H1 (cell line): Measurements from ENCODE around the gene HYAL1. TPM values are rescaled to one million over a fixed set of nuclear protein-coding genes. Genes with fewer than 3 reads are reported as not detected.

ENCODE experiments used
- CTCF ChIA-PET: fragments of 300-600 bp; sonication (Branson Sonifier 250); formaldehyde crosslinking; loops from one replicate; lab custom pipeline; 2021; ENCODE audit not compliant: partially characterized antibody; lab: Charles Lee
- POLR2A ChIA-PET: fragments of 300-600 bp; sonication (Branson Sonifier 250); formaldehyde crosslinking; loops from one replicate; lab custom pipeline; 2021; ENCODE audit warnings: inconsistent platforms; ENCODE audit not compliant: partially characterized antibody; lab: Charles Lee
- DNase-seq, 2 experiments: peaks; one replicate each; pipeline versions ENCODE4 v3.0.0 to v3.0.0-alpha.2; 2010 to 2022; ENCODE audit warnings: low spot score in 2 of 2, low read depth in 1 of 2, mixed read lengths in 1 of 2
- FAIRE-seq: peaks from 2 replicates; lab custom pipeline; 2011; peaks lifted over from hg19 to GRCh38; lab: Jason Lieb, UNC
- H2AFZ ChIP-seq: 2 replicates; pipeline ENCODE4 v1.8.1; 2012; ENCODE audit warnings: low read length, inconsistent platforms
- H2AK5ac ChIP-seq: 2 replicates; pipeline ENCODE4 v1.6.1; 2013; ENCODE audit warnings: low read depth, low read length
- H2BK120ac ChIP-seq: replicated peaks from 2 replicates; pipeline ENCODE3; 2013; ENCODE audit warnings: low read depth, low read length, inconsistent platforms
- H2BK12ac ChIP-seq: 2 replicates; pipeline ENCODE4 v1.6.1; 2013; ENCODE audit warnings: low read depth, low read length
- H2BK15ac ChIP-seq: 2 replicates; pipeline ENCODE4 v1.6.1; 2013; ENCODE audit warnings: low read length
- H2BK20ac ChIP-seq: 2 replicates; pipeline ENCODE4 v1.6.1; 2013; ENCODE audit warnings: low read length
- H2BK5ac ChIP-seq: 2 replicates; pipeline ENCODE4 v1.6.1; 2013; ENCODE audit warnings: low read depth, low read length
- H3K14ac ChIP-seq: 2 replicates; pipeline ENCODE4 v1.6.1; 2013; ENCODE audit warnings: inconsistent platforms; ENCODE audit not compliant: insufficient read length
- H3K18ac ChIP-seq: 2 replicates; pipeline ENCODE4 v1.6.1; 2013; ENCODE audit warnings: low read length; ENCODE audit errors: extremely low read depth
- H3K23ac ChIP-seq: 2 replicates; pipeline ENCODE4 v1.6.1; 2013; ENCODE audit warnings: inconsistent platforms; ENCODE audit not compliant: insufficient read length
- H3K23me2 ChIP-seq: 2 replicates; pipeline ENCODE4 v1.6.1; 2013; ENCODE audit warnings: low read depth, low read length
- H3K27ac ChIP-seq: 2 replicates; pipeline ENCODE4 v1.6.1; 2011; ENCODE audit warnings: low read depth, low read length, inconsistent platforms
- H3K27me3 ChIP-seq, 4 experiments: replicated peaks in 1 of 4; 1 replicate in 1 of 4; 2 replicates in 3 of 4; pipeline versions ENCODE4 v1.6.1 to v1.8.1; 2011 to 2013; ENCODE audit warnings: low read length in 3 of 4, mild to moderate bottlenecking in 3 of 4, inconsistent platforms in 2 of 4, mixed read lengths in 2 of 4, moderate library complexity in 1 of 4; ENCODE audit not compliant: control insufficient read depth in 3 of 4, insufficient read depth in 3 of 4; ENCODE audit errors: extremely low read depth in 1 of 4
- H3K36me3 ChIP-seq, 4 experiments: 2 replicates each; pipeline versions ENCODE4 v1.6.1 to v1.8.1; 2011 to 2013; ENCODE audit warnings: mild to moderate bottlenecking in 4 of 4, low read length in 3 of 4, moderate library complexity in 2 of 4, control low read depth in 1 of 4, inconsistent platforms in 1 of 4; ENCODE audit not compliant: insufficient read depth in 4 of 4, control insufficient read depth in 2 of 4
- H3K4ac ChIP-seq: replicated peaks from 2 replicates; pipeline ENCODE3; 2013; ENCODE audit warnings: low read length, low read depth, mixed read lengths, inconsistent platforms; ENCODE audit not compliant: insufficient read length
- H3K4me1 ChIP-seq, 4 experiments: replicated peaks in 1 of 4; 1 replicate in 1 of 4; 2 replicates in 3 of 4; pipeline versions ENCODE4 v1.6.1 to v1.8.1; 2011 to 2013; ENCODE audit warnings: low read length in 3 of 4, inconsistent platforms in 2 of 4, mixed read lengths in 1 of 4; ENCODE audit not compliant: insufficient read depth in 4 of 4, control insufficient read depth in 3 of 4
- H3K4me2 ChIP-seq, 2 experiments: 2 replicates each; pipeline versions ENCODE4 v1.6.1 to v1.8.1; 2011 to 2013; ENCODE audit warnings: low read depth in 2 of 2, low read length in 2 of 2, control low read depth in 1 of 2, inconsistent platforms in 1 of 2, mild to moderate bottlenecking in 1 of 2; ENCODE audit not compliant: insufficient read depth in 1 of 2
- H3K4me3 ChIP-seq, 4 experiments: fragments of 200-600, 300-600 bp in 1 of 4; sonication (generic), shearing (Covaris generic), sonication (Bioruptor Twin) in 1 of 4; 2 replicates each; pipeline versions ENCODE4 v1.5.1 to v1.8.1; 2011 to 2016; ENCODE audit warnings: low read length in 4 of 4, low read depth in 3 of 4, control low read depth in 2 of 4, inconsistent platforms in 2 of 4, mild to moderate bottlenecking in 2 of 4, mixed read lengths in 1 of 4, moderate library complexity in 1 of 4; ENCODE audit not compliant: insufficient read depth in 2 of 4; ENCODE audit errors: extremely low read depth in 1 of 4
- H3K56ac ChIP-seq: replicated peaks from 2 replicates; pipeline ENCODE3; 2013; ENCODE audit warnings: low read depth, mild to moderate bottlenecking, mixed read lengths, low read length, inconsistent platforms; ENCODE audit not compliant: insufficient read length
- H3K79me1 ChIP-seq: 2 replicates; pipeline ENCODE4 v1.6.1; 2013; ENCODE audit warnings: low read depth, low read length, control low read depth
- H3K79me2 ChIP-seq, 2 experiments: 2 replicates each; pipeline versions ENCODE4 v1.6.1 to v1.8.1; 2012 to 2013; ENCODE audit warnings: low read length in 2 of 2, mild to moderate bottlenecking in 2 of 2, inconsistent platforms in 1 of 2; ENCODE audit not compliant: insufficient read depth in 2 of 2, control insufficient read depth in 1 of 2
- H3K9ac ChIP-seq, 4 experiments: replicated peaks in 1 of 4; 1 replicate in 1 of 4; 2 replicates in 3 of 4; pipeline versions ENCODE4 v1.6.1 to v1.8.1; 2011 to 2013; ENCODE audit warnings: low read depth in 3 of 4, low read length in 3 of 4, control low read depth in 2 of 4, mild to moderate bottlenecking in 2 of 4, moderate library complexity in 2 of 4, inconsistent platforms in 1 of 4; ENCODE audit errors: extremely low read depth in 1 of 4
- H3K9me3 ChIP-seq, 2 experiments: 2 replicates each; pipeline versions ENCODE4 v1.6.1 to v1.8.1; 2012 to 2013; ENCODE audit warnings: mild to moderate bottlenecking in 2 of 2, moderate library complexity in 2 of 2, control low read depth in 1 of 2, inconsistent platforms in 1 of 2, low read depth in 1 of 2, low read length in 1 of 2, mixed read lengths in 1 of 2; ENCODE audit not compliant: insufficient read depth in 2 of 2
- H4K20me1 ChIP-seq, 2 experiments: replicated peaks in 1 of 2; 2 replicates each; pipeline versions ENCODE3 to v1.8.1; 2011 to 2013; ENCODE audit warnings: inconsistent platforms in 2 of 2, low read length in 2 of 2, mild to moderate bottlenecking in 1 of 2; ENCODE audit not compliant: insufficient read depth in 2 of 2, control insufficient read depth in 1 of 2
- H4K5ac ChIP-seq: 2 replicates; pipeline ENCODE4 v1.6.1; 2013; ENCODE audit warnings: low read length, low read depth, mixed read lengths, inconsistent platforms; ENCODE audit not compliant: insufficient read length
- H4K8ac ChIP-seq: 2 replicates; pipeline ENCODE4 v1.8.0; 2013; ENCODE audit warnings: mild to moderate bottlenecking, moderate library complexity, low read length, inconsistent platforms; ENCODE audit not compliant: insufficient read depth; ENCODE audit errors: extremely low read depth
- H4K91ac ChIP-seq: replicated peaks from 2 replicates; pipeline ENCODE3; 2013; ENCODE audit warnings: low read length, mixed read lengths, inconsistent platforms; ENCODE audit not compliant: insufficient read length
- BACH1 ChIP-seq: IDR thresholded peaks from 2 replicates; pipeline ENCODE4 v1.6.1; 2012; ENCODE audit warnings: low read length, improper control_type of control experiment
- CBX5 ChIP-seq: fragments of 300-800, 300-1000 bp; sonication (generic); IDR thresholded peaks from 2 replicates; pipeline ENCODE4 v1.7.1; 2016; ENCODE audit warnings: antibody characterized with exemption, low read length, low read depth
- JUND ChIP-seq: IDR thresholded peaks from 2 replicates; pipeline ENCODE4 v1.6.1; 2011; ENCODE audit warnings: mild to moderate bottlenecking, improper control_type of control experiment, low read length
- NANOG ChIP-seq: IDR thresholded peaks from 2 replicates; pipeline ENCODE4 v1.6.1; 2011; ENCODE audit warnings: low read length, low read depth, mild to moderate bottlenecking, inconsistent platforms; ENCODE audit not compliant: insufficient read depth, poor library complexity, severe bottlenecking
- SIN3A ChIP-seq, 2 experiments: IDR thresholded peaks in 1 of 2; conservative IDR thresholded peaks in 1 of 2; 2 replicates each; pipeline ENCODE4 v1.6.1; 2011 to 2012; ENCODE audit warnings: low read length in 2 of 2, improper control_type of control experiment in 1 of 2, low read depth in 1 of 2, mild to moderate bottlenecking in 1 of 2
- TAF7 ChIP-seq: optimal IDR thresholded peaks from 2 replicates; pipeline ENCODE3; 2011; ENCODE audit warnings: low read depth, mild to moderate bottlenecking, inconsistent platforms, low read length, moderate library complexity, borderline replicate concordance
- WGBS, 2 experiments: shearing (Covaris generic) in 1 of 2; methylation state at CpG; one replicate each; pipeline versions ENCODE4 v1.1.6 to v1.1.7; 2013 to 2015; ENCODE audit warnings: low lambda C conversion rate in 2 of 2, mixed read lengths in 2 of 2, inconsistent platforms in 1 of 2, low coverage in 1 of 2, missing lambda C conversion rate in 1 of 2; ENCODE audit not compliant: insufficient replicate concordance in 2 of 2, insufficient coverage in 1 of 2, insufficient read length in 1 of 2; ENCODE audit errors: extremely low coverage in 1 of 2, missing lambda C conversion rate in 1 of 2; 5-methylcytosine and 5-hydroxymethylcytosine counted together
- polyA plus RNA-seq, 7 experiments: library from polyadenylated mRNA; depleted of rRNA in 3 of 7; stranded (reverse) in 5 of 7; unstranded in 2 of 7; fragments of >200 nt in 5 of 7; fragments of 200-250 nt in 2 of 7; gene quantifications; 1 replicate in 5 of 7; 2 replicates in 1 of 7; 4 replicates in 1 of 7; pipeline versions ENCODE4 v1.2.1 to v1.2.3, GENCODE V29; 2011 to 2013; ENCODE audit warnings: missing spikeins in 2 of 7, mixed read lengths in 2 of 7
- total RNA-seq: library from RNA; stranded (reverse); fragmentation: NEBNext Ultra II Directional; extraction: Animal tissue kit (Norgen Biotek cat#: 25700); gene quantifications from 2 replicates; pipeline ENCODE4 v1.2.1, GENCODE V29; 2021
- TF ChIP-seq, protein P1 (sequence below): IDR thresholded peaks from 2 replicates; pipeline ENCODE4 v1.6.1; 2012; ENCODE audit warnings: inconsistent platforms
- TF ChIP-seq, protein P2 (sequence below): IDR thresholded peaks from 2 replicates; pipeline ENCODE4 v1.6.1; 2011; ENCODE audit warnings: low read depth, mild to moderate bottlenecking, low read length; ENCODE audit not compliant: insufficient read depth
- TF ChIP-seq, protein P3 (sequence below), 3 experiments: IDR thresholded peaks; 1 replicate in 2 of 3; 2 replicates in 1 of 3; pipeline versions ENCODE4 v1.5.1 to v1.6.1; 2011; ENCODE audit warnings: low read length in 3 of 3, mild to moderate bottlenecking in 3 of 3, inconsistent platforms in 2 of 3, low read depth in 1 of 3, moderate library complexity in 1 of 3; ENCODE audit not compliant: insufficient read depth in 1 of 3; ENCODE audit errors: control extremely low read depth in 1 of 3

Gene HYAL1
- total and polyA plus RNA-seq, 2 of the 8 experiments (the other 6 are each of a cell fraction or from before 2014, with no cell fraction given): 2.0 to 5.4 TPM

DNA sequence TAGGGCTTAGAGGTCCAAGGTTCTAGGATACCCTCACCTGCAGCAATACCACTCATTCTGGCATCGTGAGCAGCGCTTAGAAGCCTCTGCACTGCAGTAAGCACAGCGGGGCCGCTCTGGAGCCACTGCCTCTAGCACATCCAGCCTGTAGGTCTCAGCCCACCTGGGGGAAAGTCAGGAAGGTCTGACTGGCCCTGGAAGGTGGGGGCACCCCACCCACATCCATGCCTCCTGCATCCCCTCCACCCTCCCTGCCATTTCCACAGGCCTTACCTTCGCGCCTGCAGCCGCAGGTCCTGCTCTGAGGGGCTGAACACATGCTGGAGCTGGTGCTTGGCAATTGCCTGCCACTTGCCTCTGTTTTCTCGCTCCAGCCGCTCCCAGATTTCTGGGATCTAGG lies 38.2 kb upstream of the HYAL1 start:
- H4K5ac ChIP-seq: no peak overlapping the region
- H3K9ac ChIP-seq: no peak overlapping the region
- H3K4me2 ChIP-seq: peak overlapping the region; percentile 65 to 87; a peak in 2 of 4 replicates
- peak overlapping the region; percentile 75; the same call in 1 of the 2 replicates for H3K18ac ChIP-seq
- H3K56ac ChIP-seq: no peak overlapping the region
- no peaks in the 10 kb centered on the region for H3K79me1 ChIP-seq
- peak overlapping the region; percentile 68; the same call in 1 of the 2 replicates for H2BK12ac ChIP-seq
- H3K79me2 ChIP-seq: peaks cover 0 to 2% of the 10 kb centered on the region in 2 experiments; a peak in 1 of 4 replicates
- no peak overlapping the region for H3K23ac ChIP-seq
- no peak overlapping the region for H4K91ac ChIP-seq
- no peak overlapping the region for H2BK120ac ChIP-seq
- no peaks in the 10 kb centered on the region for H3K9me3 ChIP-seq
- no peak overlapping the region for H2AK5ac ChIP-seq
- no peak overlapping the region for H3K4ac ChIP-seq
- H3K14ac ChIP-seq: no peak overlapping the region
- no peak overlapping the region; the same call in 1 of the 2 replicates for H4K8ac ChIP-seq
- H2BK20ac ChIP-seq: no peak overlapping the region
- H2BK5ac ChIP-seq: no peak overlapping the region
- H4K20me1 ChIP-seq: peaks cover 0 to 4% of the 10 kb centered on the region in 2 experiments
- DNase-seq (no peak), FAIRE-seq (no peak)
- H3K4me3 ChIP-seq: peak overlapping the region in 1 of 4 experiments; percentile 63; a peak in 1 of 8 replicates
- H3K27me3 ChIP-seq: peaks cover 23 to 68% (median 54%) of the 10 kb centered on the region in 4 experiments
- H3K4me1 ChIP-seq: peaks cover 0 to 19% (median 14%) of the 10 kb centered on the region in 4 experiments; a peak in 5 of 7 replicates
- 93% methylated on average over 9 of the region's 9 CpGs; no CpG with 5 or more reads in 1 of the 2 experiments for WGBS, 2 experiments
- ChIA-PET CTCF (interaction anchor here (0.8 to 10.0 kb wide), 9 partner anchors 9 to 210 kb away, joined by 3 to 84 read pairs (median 3); no protein-coding TSS in a partner anchor), POLR2A (interaction anchor here (0.8 to 3.3 kb wide), 4 partner anchors 11 to 19 kb away, joined by 3 to 17 read pairs (median 4); partner anchors contain the start of genes HYAL2 and TUSC2)
- peak overlapping the region; percentile 98 for H2BK15ac ChIP-seq
- no peak overlapping the region for H3K27ac ChIP-seq
- H3K36me3 ChIP-seq: no peaks in the 10 kb centered on the region
- peaks cover 21% of the 10 kb centered on the region for H3K23me2 ChIP-seq
- H2AFZ ChIP-seq: no peak overlapping the region
- TF ChIP-seq JUND (no peak), TAF7 (no peak), BACH1 (no peak), CBX5 (no peak), SIN3A (conservative IDR thresholded peaks at IDR 0.05 in 1 of 2, IDR thresholded peaks at IDR 0.05 in 1 of 2; ENCODE audit: low read depth in 1 of 2, low read length in 2 of 2) (no peak), NANOG (no peak)
- TF ChIP-seq, protein P1, sequence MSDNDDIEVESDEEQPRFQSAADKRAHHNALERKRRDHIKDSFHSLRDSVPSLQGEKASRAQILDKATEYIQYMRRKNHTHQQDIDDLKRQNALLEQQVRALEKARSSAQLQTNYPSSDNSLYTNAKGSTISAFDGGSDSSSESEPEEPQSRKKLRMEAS: no peak
- TF ChIP-seq, protein P2, sequence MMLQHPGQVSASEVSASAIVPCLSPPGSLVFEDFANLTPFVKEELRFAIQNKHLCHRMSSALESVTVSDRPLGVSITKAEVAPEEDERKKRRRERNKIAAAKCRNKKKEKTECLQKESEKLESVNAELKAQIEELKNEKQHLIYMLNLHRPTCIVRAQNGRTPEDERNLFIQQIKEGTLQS: no peak
- TF ChIP-seq, protein P3, sequence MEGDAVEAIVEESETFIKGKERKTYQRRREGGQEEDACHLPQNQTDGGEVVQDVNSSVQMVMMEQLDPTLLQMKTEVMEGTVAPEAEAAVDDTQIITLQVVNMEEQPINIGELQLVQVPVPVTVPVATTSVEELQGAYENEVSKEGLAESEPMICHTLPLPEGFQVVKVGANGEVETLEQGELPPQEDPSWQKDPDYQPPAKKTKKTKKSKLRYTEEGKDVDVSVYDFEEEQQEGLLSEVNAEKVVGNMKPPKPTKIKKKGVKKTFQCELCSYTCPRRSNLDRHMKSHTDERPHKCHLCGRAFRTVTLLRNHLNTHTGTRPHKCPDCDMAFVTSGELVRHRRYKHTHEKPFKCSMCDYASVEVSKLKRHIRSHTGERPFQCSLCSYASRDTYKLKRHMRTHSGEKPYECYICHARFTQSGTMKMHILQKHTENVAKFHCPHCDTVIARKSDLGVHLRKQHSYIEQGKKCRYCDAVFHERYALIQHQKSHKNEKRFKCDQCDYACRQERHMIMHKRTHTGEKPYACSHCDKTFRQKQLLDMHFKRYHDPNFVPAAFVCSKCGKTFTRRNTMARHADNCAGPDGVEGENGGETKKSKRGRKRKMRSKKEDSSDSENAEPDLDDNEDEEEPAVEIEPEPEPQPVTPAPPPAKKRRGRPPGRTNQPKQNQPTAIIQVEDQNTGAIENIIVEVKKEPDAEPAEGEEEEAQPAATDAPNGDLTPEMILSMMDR (IDR thresholded peaks at IDR 0.05; ENCODE audit: control extremely low read depth in 1 of 3, insufficient read depth in 1 of 3, low read depth in 1 of 3, low read length in 3 of 3): no peak
